ELR (cell line): ENCODE measurements around the gene USF1.
A peak's percentile ranks its signal among the peaks of the same experiment; 100 is the strongest.
"Not testable (repeated sequence)": the region's sequence is repeated elsewhere in the genome, so short reads cannot be mapped to it uniquely, and the experiment has no call there.

ENCODE experiments used
- DNase-seq: peaks from one replicate; pipeline ENCODE4 v3.0.0-alpha.2; 2015; ENCODE audit warnings: low read depth

Gene USF1

DNA sequence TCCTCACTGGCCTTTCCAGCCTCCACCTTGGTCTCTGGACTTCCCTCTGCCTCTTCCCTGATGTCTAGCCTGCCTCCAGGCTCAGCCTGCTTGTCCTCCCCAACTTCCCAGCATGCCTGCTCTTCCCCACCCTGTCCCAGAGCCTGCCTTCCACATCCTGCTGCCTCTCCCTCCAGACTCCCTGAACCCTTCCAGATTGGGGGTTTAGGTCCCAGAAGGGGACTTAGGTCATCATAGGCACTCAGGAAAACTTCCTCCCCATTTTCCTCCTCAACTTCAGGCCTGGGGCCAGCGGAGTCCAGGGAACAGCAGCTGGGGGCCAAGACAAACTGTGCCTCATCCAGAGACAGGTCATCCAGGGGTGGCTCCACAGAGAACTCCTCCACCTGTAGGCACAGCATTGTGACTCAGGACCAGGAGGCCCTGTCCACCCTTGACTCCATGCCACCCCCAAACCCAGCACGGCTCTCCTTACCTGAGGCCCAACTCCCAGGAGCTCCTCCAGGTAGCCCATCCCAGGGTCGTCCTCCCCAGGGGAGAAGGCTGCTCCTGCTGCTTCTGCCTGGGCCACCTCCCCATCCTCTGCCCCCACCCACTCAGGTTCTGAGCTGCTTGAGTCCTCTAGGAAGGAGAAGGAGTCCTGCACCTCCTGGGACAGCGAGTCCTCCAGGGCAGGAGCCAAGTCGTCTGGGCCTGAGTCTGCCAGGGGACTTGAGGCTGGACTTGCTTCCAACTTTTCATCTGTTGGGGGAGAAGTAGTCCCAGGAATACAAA is 3.4 kb upstream of the USF1 start:
- DNase-seq: no peak

DNA sequence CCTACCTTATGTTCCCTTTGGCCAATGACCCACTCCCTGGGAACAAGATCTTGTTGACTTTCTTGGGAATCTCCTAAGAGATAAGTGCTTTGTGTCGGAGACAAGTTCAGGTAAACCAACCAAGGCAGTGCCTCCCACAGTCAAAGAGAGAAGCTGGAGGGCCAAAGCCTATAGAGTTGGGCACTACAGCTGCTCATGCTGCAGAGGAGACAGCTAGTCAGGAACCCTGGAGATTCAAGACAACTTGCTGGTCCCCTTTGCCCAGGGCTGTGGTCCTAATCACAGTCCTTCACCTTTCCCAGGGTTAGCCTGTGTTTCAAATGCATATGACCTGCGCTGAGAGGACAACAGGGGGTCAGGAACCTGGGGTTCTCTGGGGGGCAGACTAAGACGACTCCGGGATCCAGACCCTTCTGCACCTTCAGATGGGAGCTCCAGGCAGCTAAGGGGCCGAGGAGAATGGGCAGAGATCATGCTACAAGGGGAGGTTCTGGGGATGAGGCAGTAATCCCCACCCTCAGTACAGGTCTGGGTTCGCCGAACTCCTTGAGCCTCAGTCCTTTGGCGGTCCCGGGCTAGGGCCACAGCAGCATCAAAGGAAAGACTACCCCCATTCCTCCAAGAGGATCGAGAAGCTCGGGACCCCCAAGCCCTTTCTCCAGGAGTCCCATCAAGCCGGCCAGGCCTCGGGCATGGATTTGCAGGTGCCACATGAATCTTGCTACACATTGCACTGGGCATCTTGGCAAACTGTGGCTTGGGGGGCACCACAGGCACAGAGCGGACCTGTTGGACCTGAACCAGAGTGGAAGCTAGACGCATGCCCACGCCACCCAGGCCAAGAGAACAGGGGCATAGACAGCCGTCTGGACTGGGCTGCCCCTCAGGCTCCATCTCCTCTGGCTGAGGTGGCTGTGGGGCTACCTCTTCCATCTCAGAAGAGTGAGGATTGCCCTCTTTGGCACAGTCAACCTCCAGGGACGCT is 2.0 kb upstream of the USF1 start:
- DNase-seq: no peak

DNA sequence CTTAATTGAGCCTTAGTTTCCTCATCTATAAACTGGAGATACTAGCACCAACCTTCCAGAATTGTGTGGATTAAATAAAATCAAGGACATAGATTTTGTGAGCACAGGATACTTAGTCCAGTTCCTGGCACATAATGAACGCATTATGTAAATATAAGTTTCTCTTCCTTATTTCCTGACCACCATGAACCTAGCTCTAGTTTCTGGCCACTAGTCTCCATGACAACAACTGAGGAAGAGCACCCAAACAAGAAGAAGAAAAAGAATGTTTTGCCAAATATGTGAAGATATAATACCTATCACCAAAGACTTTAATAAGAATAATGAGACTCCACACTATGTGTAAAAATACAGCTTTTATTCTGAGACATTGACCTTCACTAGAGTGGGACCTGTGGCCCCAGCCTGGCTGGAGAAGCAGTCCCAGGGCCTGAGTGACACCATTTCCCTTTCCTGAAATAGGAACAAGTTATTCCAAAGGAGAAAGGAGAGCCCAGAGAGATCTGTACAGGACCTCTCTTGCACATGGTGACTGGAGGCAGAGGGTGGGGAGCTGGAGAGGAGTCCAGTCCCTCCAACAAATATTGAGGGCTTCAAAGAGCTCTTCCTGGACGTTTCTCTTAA is 940 bp upstream of the USF1 start:
- no peak for DNase-seq

DNA sequence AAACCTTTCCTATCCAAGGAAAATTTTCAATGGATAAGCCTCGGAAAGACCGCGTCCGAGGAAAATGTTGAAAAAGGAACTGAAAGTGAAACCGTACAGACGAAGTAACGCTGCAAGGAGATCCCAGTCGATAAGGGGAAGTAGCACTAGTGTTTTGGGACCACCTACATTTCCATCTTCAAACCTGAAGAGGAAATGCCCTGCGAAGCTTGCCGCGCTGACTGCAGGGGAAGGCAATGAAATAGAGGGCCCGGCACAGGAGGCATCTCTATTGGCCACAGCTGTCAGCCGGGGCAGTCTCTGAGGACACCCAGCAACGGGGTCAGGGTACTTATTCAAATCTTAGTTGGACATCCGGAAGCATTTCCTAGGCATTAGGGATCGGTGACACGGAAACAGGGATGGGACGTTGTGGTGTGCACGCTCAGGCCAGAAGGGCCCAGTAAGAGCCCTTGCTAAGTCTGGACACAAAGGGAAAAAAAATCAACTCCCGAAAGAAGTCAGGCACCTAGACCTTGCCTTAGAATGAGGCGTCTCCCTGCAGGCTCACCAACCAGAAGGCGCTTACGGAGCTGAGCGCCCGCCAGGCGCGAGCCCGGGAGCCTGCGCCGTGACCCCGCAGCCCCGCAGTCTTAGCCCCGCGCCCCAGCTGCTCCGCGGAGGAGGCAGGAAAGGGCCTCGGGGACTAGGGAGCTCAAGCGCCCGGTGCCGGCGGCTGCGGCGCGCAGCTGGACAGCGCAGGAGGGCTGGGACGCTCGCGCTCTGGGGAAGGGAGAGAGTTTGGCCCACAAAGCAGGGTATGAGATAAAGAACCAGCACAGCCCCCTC is 655 bp downstream of the USF1 start:
- DNase-seq: peak; percentile 77

DNA sequence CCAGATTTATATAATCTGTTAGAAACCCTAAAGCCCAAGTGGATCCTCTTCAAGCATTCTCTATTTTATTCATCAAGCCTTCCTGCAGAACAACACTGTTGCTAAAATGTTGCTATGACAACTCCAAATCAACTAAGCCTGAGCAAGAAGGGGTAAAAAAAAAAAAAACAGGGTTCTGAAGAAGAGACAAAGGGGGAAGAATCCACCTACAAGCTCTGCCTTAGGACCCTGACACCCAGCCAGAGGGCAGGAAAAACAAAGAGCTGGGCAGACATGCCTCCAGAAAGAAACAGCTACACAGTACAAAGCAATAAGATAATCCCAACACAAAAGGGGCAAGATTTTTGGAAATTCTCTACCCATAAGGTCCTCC is 1.3 kb downstream of the USF1 start:
- DNase-seq: peak; percentile 20

DNA sequence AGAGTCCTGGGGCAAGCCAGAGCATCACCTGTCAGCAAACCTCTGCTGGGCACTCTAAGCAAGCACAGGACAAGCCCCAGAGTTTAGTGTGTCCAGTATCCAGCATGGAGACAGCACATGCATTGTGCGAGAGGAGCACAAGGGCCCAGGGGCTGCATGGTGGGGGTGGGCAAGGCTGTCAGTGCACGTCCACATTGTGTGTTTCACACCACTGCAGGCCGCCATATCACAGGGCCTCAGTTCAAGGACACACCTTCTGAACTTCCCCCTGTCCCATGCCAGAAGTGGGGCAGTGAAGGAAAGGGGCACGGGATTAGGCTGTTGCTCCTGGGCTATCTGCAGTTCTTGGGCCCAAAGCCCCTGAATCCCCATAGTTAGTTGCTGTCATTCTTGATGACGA is 6.2 kb downstream of the USF1 start:
- no peak for DNase-seq

DNA sequence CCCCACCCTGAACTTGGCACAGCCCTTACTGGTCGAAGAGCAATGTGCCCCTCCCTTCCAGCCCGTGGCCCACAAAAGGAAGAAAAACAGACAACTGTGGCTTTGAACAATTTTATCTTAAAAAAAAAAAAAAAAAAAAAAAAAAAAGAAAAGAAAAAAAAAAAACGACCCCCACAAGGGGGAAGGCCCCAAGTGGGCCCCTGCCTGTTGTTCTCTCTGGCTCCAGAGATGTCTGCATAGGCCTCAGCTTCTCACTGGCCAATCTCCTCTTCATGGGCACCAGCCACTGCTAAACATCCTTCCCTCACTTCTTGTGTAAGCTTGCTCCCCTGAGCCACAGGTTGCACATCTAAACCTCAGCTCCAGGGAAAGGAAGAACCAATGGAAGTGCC is 6.6 kb downstream of the USF1 start:
- no peak for DNase-seq

DNA sequence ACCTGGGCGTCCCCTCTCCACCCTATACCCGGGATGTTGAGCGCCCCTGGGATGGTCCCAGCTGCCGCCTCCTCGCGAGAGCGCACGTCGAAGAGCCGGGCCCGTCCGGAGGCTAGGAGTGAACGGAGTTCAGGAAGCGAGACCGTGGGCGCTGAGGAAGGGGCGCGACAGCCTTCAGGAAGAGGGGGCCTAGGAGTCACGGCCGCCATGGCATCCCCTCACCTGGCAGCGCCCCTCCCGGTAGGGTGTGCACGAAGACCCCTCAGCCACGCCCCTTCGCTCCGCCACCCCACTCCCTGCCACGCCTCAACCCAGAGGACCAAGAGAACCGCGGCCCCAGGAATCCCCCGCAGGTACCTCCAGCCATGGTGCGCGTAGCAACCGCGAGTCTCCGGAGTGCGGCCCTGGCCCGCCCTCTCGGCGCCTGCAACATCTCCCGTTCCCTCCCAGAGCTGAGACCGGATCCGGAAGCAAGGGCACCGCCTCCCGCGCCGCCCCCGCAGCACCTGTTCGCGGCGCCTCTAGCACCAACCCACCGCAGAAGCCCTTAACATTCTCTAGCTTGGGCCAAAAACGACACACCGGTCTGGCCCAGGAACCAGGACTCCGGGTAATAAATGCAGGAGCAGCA is 7.1 kb downstream of the USF1 start, which contains the start of gene TSTD1:
TSS of gene TSTD1 (minus strand) at position 442 of the 631 bp plus-strand sequence. CDS start at position 367, 75 bp downstream.
- DNase-seq: no peak

DNA sequence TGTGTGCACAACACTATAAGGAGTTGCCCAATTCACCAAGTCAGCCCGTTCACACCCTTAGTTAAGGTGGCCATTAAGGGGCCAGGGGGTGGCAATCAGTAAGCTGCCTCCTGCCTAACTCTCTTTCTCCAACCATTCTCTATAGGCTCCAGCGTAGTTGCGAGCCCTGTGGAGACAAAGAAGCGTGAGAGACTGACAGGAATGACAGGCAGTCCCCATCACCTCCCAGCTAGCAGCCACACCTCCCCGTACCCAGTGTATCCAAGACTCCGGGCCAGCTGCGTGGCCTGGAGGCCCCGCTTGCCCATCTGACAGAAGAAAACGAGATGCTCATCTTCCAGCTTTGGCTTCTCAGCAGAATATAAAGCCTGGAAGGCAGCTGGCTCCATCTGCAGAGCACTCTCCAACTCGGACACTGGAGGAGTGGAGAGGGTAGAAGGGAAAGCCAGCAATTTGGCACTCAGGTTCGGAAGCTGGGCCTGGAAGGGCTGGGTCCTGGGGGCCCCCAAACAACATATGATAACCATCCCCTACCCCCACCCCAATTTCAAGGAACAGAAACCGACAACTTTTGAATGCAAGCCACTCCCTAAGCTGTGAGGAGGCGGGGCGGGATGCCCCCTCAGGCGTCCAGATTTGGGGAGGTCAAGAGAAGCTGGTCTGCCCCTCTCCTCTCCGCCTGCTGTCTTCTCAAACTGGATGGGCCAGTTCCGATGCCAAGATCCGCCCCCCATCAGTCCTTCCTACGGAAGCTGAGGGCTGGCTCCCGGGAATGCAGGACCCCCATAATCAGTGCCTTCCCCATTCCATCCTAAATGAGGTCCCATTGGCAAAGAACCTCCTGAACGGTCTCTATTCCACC is 7.9 kb downstream of the USF1 start:
- DNase-seq: no peak

DNA sequence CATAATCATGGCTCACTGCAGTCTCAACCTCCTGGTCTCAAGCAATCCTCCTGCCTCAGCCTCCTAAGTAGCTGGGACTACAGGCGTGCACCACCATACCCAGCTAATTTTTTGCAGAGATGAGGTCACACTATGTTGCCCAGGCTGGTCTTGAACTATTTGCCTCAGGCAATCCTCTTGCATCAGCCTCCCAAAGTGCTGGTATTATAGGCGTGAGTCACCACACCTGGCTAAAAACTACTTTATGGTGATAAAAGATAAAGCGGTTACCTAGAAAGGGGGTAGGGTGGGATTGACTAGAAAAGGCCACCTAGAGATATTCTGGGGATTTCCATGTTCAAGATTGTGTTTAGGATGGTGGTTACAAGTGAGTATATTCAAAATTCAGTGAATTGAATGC is 12.0 kb downstream of the USF1 start:
- DNase-seq: peak; percentile 74

DNA sequence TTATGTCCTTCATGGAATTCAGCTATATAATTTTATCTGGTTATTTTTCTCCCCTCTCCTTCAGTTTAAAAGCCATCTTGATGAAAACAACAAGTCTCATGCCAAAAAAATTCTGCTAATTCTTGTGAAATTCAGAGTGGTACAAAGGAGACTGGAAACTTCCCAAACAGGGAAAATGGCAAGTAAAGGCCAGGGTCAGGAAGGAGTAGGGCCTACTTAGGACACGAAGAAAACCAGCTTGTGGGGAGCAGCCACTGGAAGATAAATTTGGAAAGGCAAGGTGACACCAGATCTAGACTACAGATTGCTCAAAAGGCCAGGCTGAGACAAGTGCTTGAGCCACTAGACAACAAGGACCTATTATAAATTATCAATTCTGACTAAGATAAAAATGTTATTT is 13.4 kb downstream of the USF1 start:
- no peak for DNase-seq

DNA sequence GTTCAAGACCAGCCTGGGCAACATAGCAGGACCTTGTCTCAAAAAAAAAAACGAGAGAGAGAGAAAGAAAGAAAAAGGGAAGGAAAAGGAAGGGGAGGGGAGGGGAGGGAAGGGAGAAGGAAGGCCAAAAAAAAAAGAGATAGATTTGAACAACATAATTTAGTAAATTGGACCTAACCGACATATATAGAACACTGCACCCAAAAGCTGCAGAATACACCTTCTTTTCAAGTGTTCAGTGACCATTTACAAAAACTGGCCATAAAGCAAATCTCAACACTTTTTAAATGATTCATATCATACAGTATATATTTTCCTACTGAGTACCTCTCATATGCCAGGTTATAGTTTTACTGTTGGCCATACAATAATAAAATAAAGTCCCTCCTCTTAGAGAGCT is 13.9 kb downstream of the USF1 start:
- no peak for DNase-seq

DNA sequence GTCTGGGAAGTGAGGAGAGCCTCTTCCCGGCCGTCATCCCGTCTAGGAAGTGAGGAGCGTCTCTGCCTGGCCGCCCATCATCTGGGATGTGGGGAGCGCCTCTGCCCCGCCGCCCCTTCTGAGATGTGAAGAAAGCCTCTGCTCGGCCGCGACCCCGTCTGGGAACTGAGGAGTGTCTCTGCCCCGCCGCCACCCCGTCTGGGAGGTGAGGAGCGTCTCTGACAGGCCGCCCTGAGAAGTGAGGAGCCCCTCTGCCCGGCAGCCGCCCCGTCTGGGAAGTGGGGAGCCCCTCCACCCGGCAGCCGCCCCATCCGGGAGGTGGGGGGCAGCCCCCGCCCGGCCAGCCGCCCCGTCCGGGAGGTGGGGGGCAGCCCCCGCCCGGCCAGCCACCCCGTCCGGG is 16.3 kb downstream of the USF1 start:
- DNase-seq: not testable (repeated sequence)

DNA sequence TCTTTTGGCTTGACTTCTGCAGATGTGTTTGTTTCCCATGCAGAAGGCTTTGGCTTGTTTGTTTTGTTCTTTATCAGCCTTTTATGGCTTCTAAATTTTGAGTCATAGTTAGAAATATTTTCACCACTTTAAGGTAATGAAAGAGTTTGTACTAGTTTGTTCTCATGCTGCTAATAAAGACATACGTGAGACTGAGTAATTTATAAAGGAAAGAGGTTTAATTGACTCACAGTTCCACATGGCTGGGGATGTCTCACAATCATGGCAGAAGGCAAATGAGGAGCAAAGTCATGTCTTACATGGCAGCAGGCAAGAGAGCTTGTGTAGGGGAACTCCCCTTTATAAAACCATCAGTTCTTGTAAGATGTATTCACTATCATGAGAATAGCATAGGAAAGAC is 18.8 kb downstream of the USF1 start:
- DNase-seq: not testable (repeated sequence)

DNA sequence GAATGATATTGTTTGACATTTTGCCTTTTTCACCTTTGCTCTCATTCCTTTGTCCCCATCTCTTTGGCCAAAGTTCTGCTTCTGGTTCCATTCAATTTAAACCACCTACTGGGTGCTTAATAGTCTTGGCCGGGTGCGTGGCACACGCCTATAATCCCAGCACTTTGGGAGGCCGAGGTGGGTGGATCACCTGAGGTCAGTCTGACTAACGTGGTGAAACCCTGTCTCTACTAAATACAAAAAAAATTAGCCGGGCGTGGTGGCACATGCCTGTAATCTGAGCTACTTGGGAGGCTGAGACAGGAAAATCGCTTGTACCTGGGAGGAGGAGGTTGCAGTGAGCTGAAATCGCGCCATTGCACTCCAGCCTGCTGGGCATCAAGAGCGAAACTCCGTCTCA is 23.3 kb downstream of the USF1 start:
- DNase-seq: not testable (repeated sequence)

DNA sequence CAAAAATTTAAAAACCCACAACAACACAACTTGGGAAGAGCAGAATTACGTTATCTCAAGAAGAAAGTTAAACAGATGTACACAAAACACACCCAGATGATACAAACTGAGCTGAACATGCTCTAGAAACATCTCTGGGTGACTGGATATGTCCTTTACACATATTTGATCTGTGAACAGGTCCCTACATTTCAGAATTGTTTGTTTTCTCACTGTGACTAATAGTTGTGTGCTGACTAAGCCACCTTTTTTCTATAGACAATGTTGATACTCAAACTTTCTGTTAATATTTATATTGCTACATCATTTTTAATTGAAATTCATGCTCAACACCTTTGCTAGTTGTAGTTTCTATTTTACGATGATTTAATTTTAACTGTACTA is 23.8 kb downstream of the USF1 start:
- DNase-seq: peak; percentile 72

DNA sequence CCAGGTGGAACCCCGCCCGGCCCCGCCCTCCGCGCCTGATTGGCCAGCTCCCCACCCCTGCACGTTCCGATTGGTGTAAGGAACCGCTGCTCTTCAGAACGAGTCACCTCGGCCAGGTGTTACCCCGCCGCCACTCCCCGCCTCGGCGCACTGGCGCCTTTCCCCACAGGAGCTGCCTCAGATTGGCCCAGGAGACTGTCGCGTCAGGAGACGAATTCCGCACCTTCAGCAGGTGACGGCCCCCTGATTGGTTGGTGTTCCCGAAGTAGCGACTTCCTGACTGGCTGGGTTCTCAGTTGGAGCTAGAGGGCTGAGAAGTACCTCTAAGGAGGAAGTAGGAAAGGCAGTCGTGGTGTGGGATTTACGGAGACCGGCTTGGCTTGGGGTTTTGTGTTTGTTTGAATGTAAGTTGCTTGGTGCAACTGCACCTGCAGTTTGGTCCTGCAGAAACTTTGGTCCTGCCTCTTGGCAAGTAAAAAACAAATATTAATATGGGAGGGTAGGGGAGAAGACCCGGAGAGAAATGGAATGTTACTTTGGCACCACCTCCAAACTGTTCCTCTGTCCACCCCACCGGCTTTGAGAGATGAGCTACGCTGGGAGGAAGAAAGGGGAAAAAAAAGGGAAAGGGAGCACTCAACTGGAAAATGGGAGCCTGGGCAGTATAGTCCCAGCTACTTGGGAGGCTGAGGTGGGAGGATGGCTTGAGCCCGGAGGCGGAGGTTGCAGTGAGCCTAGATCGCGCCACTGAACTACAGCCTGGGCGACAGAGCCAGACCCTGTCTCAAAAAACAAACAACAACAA is 24.4 kb downstream of the USF1 start:
- peak; percentile 55 for DNase-seq

DNA sequence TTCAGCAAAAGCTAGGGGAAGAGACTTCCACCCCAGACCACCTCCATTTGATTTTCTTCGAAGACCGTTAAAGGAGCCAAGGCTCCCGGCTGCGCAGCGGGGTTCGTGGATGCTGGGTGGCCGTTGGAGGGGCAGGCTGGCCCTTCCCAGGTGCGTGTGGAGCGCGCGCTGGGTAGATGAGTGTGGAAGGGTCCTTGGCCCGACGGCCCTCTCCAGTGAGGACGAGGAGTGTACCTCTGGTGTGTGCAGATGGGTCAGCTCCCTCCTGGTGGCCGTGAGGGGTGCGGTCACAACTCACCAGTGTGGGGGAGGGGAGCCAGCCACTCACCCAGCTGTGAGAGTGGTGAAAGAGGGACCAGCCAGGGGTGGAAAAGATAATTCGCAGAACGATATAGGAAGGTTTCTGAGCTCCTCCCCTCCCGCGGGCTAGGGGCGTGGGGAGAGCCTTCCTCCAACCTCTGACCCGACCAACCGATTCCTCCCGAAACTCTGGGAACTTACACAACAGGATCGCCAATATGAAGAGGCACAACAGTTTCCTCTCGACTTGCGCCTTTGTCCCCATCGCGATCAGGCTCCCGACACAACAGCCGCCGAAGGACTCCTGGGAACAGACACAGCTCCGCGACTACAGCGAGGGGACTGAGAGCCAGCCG is 25.1 kb downstream of the USF1 start, which contains the start of gene F11R:
TSS of gene F11R (minus strand) at position 644 of the 656 bp plus-strand sequence. CDS start at position 565, 79 bp downstream.
- peak; percentile 42 for DNase-seq
